ENCODE results near the gene AASS. TPM values are rescaled to one million over a fixed set of nuclear protein-coding genes. Genes with fewer than 3 reads are reported as not detected.

AASS gene
- total and polyA plus RNA-seq, 2 of the 8 experiments (the other 6 are each of a cell fraction or from before 2014, with no cell fraction given): 203 to 394 TPM

DNA sequence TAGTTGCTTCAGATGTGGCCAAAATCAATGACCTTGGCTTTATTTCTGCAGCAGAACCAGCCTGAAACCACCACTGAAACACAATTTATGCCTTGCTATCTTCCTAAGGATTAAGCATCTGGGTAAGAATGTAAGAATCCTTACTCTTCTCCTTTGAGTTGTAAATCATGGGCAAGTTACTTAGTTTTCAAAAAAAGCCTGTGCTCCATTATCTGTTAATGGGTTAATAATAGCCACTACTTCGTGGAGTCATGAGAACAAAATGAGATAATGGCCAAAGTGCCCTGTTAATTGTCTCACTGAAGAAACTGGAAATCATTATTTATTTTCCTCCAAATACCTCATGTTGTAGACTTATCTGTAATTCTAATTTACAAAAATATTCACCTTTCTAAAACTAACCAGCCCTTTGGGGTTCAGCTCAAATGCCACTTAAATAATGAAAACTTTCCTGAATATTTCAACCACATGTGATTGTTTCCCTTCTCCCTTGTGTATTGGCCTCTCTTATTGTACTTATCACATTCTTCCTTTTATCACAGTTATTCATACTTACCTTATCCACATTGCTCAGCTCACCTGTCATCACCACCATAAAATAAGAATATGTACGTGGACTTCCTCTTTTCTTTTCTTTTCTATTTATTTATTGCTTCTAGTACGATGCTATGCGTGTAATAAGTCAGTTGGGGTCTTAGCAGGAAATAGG is 2.0 kb upstream of the AASS start:
- no peak overlapping the region for H2BK15ac ChIP-seq (ENCODE audit: low read length)
- H3K4me2 ChIP-seq (ENCODE audit: insufficient read depth in 1 of 2, low read depth in 2 of 2, low read length in 2 of 2): peak overlapping the region; percentile 75 to 83
- H3K4me3 ChIP-seq (ENCODE audit: extremely low read depth in 1 of 4, insufficient read depth in 2 of 4, low read depth in 3 of 4, low read length in 4 of 4): peak overlapping the region in 1 of 4 experiments; percentile 46; a peak in 3 of 8 replicates
- H3K36me3 ChIP-seq (ENCODE audit: control insufficient read depth in 2 of 4, insufficient read depth in 4 of 4, low read length in 3 of 4): peaks cover 0 to 19% (median 5%) of the 10 kb centered on the region in 4 experiments; a peak in 3 of 8 replicates
- peak overlapping the region; percentile 91 for H3K4ac ChIP-seq (replicated peaks; ENCODE audit: insufficient read length, low read depth, low read length)
- H2BK120ac ChIP-seq (replicated peaks; ENCODE audit: low read depth, low read length): peak overlapping the region; percentile 96
- peaks cover 12% of the 10 kb centered on the region for H3K23me2 ChIP-seq (ENCODE audit: low read depth, low read length)
- H3K9ac ChIP-seq (replicated peaks in 1 of 4; ENCODE audit: extremely low read depth in 1 of 4, low read depth in 3 of 4, low read length in 3 of 4): 0 out of 7 replicates have a peak overlapping the region, but pooled peaks of 1 of the 4 experiments have one; percentile 31
- peak overlapping the region; percentile 98; the same call in 1 of the 2 replicates for H2BK5ac ChIP-seq (ENCODE audit: low read depth, low read length)
- 64% methylated on average over 4 of the region's 4 CpGs; no CpG with 5 or more reads in 1 of the 2 experiments for WGBS, 2 experiments (ENCODE audit: extremely low coverage in 1 of 2, insufficient coverage in 1 of 2, insufficient read length in 1 of 2, insufficient replicate concordance in 2 of 2, low coverage in 1 of 2, low lambda C conversion rate in 2 of 2, missing lambda C conversion rate in 1 of 2)
- peaks cover 13 to 17% of the 10 kb centered on the region in 2 experiments for H4K20me1 ChIP-seq (replicated peaks in 1 of 2; ENCODE audit: control insufficient read depth in 1 of 2, insufficient read depth in 2 of 2, low read length in 2 of 2)
- peak overlapping the region; percentile 84 for H4K5ac ChIP-seq (ENCODE audit: insufficient read length, low read depth, low read length)
- POLR2A ChIA-PET (ENCODE audit: partially characterized antibody): interaction anchor here (0.9 to 2.3 kb wide), 4 partner anchors 9 to 160 kb away, joined by 3 to 6 read pairs (median 4); no protein-coding TSS in a partner anchor
- no peak overlapping the region for H4K8ac ChIP-seq (ENCODE audit: extremely low read depth, insufficient read depth, low read length)
- CTCF ChIA-PET (ENCODE audit: partially characterized antibody): interaction anchor here (1.5 kb wide), 1 partner anchor 53 kb away, joined by 3 read pairs; no protein-coding TSS in a partner anchor
- peaks cover 8 to 28% (median 13%) of the 10 kb centered on the region in 4 experiments; a peak in 6 of 7 replicates for H3K4me1 ChIP-seq (replicated peaks in 1 of 4; ENCODE audit: control insufficient read depth in 3 of 4, insufficient read depth in 4 of 4, low read length in 3 of 4)
- DNase-seq (ENCODE audit: low read depth in 1 of 2, low spot score in 2 of 2) (no peak), FAIRE-seq (no peak)
- H3K27me3 ChIP-seq (replicated peaks in 1 of 4; ENCODE audit: control insufficient read depth in 3 of 4, extremely low read depth in 1 of 4, insufficient read depth in 3 of 4, low read length in 3 of 4): no peaks in the 10 kb centered on the region
- H2AFZ ChIP-seq (ENCODE audit: low read length): no peak overlapping the region
- H3K18ac ChIP-seq (ENCODE audit: extremely low read depth, low read length): peak overlapping the region; percentile 80
- H4K91ac ChIP-seq (replicated peaks; ENCODE audit: insufficient read length, low read length): peak overlapping the region; percentile 93
- H3K14ac ChIP-seq (ENCODE audit: insufficient read length): no peak overlapping the region
- H2BK20ac ChIP-seq (ENCODE audit: low read length): peak overlapping the region; percentile 88
- peak overlapping the region; percentile 30 for H3K56ac ChIP-seq (replicated peaks; ENCODE audit: insufficient read length, low read depth, low read length)
- H3K27ac ChIP-seq (ENCODE audit: low read depth, low read length): peak overlapping the region; percentile 66
- H3K9me3 ChIP-seq (ENCODE audit: insufficient read depth in 2 of 2, low read depth in 1 of 2, low read length in 1 of 2): no peaks in the 10 kb centered on the region
- H2BK12ac ChIP-seq (ENCODE audit: low read depth, low read length): peak overlapping the region; percentile 98
- H3K79me2 ChIP-seq (ENCODE audit: control insufficient read depth in 1 of 2, insufficient read depth in 2 of 2, low read length in 2 of 2): peaks cover 40 to 69% of the 10 kb centered on the region in 2 experiments
- H3K23ac ChIP-seq (ENCODE audit: insufficient read length): no peak overlapping the region
- H3K79me1 ChIP-seq (ENCODE audit: low read depth, low read length): no peaks in the 10 kb centered on the region; the same call in 1 of the 2 replicates
- H2AK5ac ChIP-seq (ENCODE audit: low read depth, low read length): peak overlapping the region; percentile 99

Data from H1 (cell line).